A673 (cell line): ENCODE results near the gene HAPLN3. TPM values are rescaled to one million over a fixed set of nuclear protein-coding genes. Genes with fewer than 3 reads are reported as not detected.

Source experiments
- Bru-seq: library from RNA; stranded (reverse); fragments of 400-500 nt; gene quantifications from one replicate; lab custom pipeline; 2021; lab: Mats Ljungman, UMichigan
- BruChase-seq, 2 experiments: library from RNA; stranded (reverse); fragments of 400-500 nt; gene quantifications; one replicate each; lab custom pipeline; 2021; lab: Mats Ljungman, UMichigan
- BruUV-seq: library from RNA; stranded (reverse); fragments of 400-500 nt; replicated peaks from 2 replicates; lab custom pipeline; 2021; lab: Mats Ljungman, UMichigan
- CTCF ChIA-PET: fragments of 300-600 bp; sonication (Branson Sonifier 250); formaldehyde crosslinking; loops from one replicate; lab custom pipeline; 2022; ENCODE audit warnings: antibody characterized with exemption; lab: Charles Lee
- POLR2A ChIA-PET: fragments of 300-600 bp; sonication (Branson Sonifier 250); formaldehyde crosslinking; loops from one replicate; lab custom pipeline; 2022; ENCODE audit warnings: antibody characterized with exemption; ENCODE audit not compliant: low non-redundant PET; lab: Charles Lee
- DNase-seq: peaks from one replicate; pipeline ENCODE4 v3.0.0-alpha.2; 2015; ENCODE audit warnings: low spot score
- H3K27ac ChIP-seq: fragments of 200-600 bp; sonication (generic); 2 replicates; pipeline ENCODE4 v1.5.1; 2016; ENCODE audit warnings: mixed run types, low read depth, mild to moderate bottlenecking, mixed read lengths, antibody characterized with exemption, low read length; ENCODE audit not compliant: poor library complexity, severe bottlenecking
- H3K27me3 ChIP-seq: fragments of 200-600 bp; sonication (generic); replicated peaks from 2 replicates; pipeline ENCODE4 v1.6.1; 2017; ENCODE audit warnings: mixed run types, low read depth, mild to moderate bottlenecking, mixed read lengths, antibody characterized with exemption, low read length; ENCODE audit not compliant: insufficient read depth, poor library complexity
- H3K36me3 ChIP-seq: fragments of 200-600 bp; sonication (generic); 2 replicates; pipeline ENCODE4 v1.6.1; 2016; ENCODE audit warnings: mixed run types, mild to moderate bottlenecking, mixed read lengths, antibody characterized with exemption, low read length; ENCODE audit not compliant: insufficient read depth, poor library complexity, severe bottlenecking
- H3K4me1 ChIP-seq: fragments of 200-600 bp; sonication (generic); 2 replicates; pipeline ENCODE4 v1.6.1; 2017; ENCODE audit warnings: mixed run types, mild to moderate bottlenecking, mixed read lengths, antibody characterized with exemption, low read length; ENCODE audit not compliant: insufficient read depth, poor library complexity, severe bottlenecking
- H3K4me3 ChIP-seq: fragments of 200-600 bp; sonication (generic); 2 replicates; pipeline ENCODE4 v1.5.1; 2016; ENCODE audit warnings: low read depth, mixed run types, mild to moderate bottlenecking, mixed read lengths, low read length; ENCODE audit not compliant: poor library complexity, severe bottlenecking
- H3K9me3 ChIP-seq: fragments of 200-600 bp; sonication (generic); 2 replicates; pipeline ENCODE4 v1.6.1; 2016; ENCODE audit warnings: mixed run types, low read depth, mild to moderate bottlenecking, mixed read lengths, antibody characterized with exemption, low read length; ENCODE audit not compliant: poor library complexity, severe bottlenecking
- CTCF ChIP-seq: fragments of 300-800, 200-600 bp; sonication (generic); conservative IDR thresholded peaks from 2 replicates; pipeline ENCODE4 v1.5.1; 2017; ENCODE audit warnings: low read depth, mild to moderate bottlenecking, antibody characterized with exemption, low read length, moderate library complexity, mixed read lengths
- EZH2 ChIP-seq: fragments of 200-600 bp; sonication (generic); IDR thresholded peaks from 2 replicates; pipeline ENCODE4 v1.6.1; 2017; ENCODE audit warnings: borderline replicate concordance, low read depth, mild to moderate bottlenecking, mixed read lengths, antibody characterized with exemption, low read length; ENCODE audit not compliant: poor library complexity, severe bottlenecking
- intact Hi-C: fragments of 100-400 bp; cut with micrococcal nuclease; formaldehyde crosslinking; loops from one replicate; pipeline ENCODE4 v1.10.0; 2022; ENCODE audit not compliant: unreplicated experiment
- long read RNA-seq: library from polyadenylated mRNA; stranded (forward); transcript quantifications from one replicate; pipeline ENCODE4 v2.0.0, GENCODE V29; 2022
- total RNA-seq: library from RNA; stranded (reverse); gene quantifications from 2 replicates; pipeline ENCODE4 v1.2.3, GENCODE V29; 2021

Gene HAPLN3
- 1.4 and 2.0 TPM in 2 replicates for total RNA-seq
- percentile 29 among the genes with signal in this experiment for Bru-seq, nascent RNA
- BruChase-seq, experiment 1, labeled RNA remaining after a 2-hour chase = percentile 32 among the genes with signal in this experiment
- percentile 33 among the genes with signal in this experiment for BruChase-seq, experiment 2, labeled RNA remaining after a 6-hour chase
- long read RNA-seq, partial matches to known transcripts = 1 of 1 reads
- long read RNA-seq, other reads (novel, unspliced or antisense) = 0 of 1 reads

GRCh38 chr15:88894819-88895767 is at the start of gene HAPLN3:
TSS of gene HAPLN3 (minus strand) at chr15:88895544. CDS start at chr15:88887298, 8,246 bp downstream.
- Histone ChIP-seq H3K4me3 (peak within 1 kb of the TSS; percentile 43), H3K9me3 (no peaks in the 10 kb centered on the region), H3K4me1 (peaks cover 14% of the 10 kb centered on the region), H3K36me3 (no peaks in the 10 kb centered on the region), H3K27ac (no peak within 1 kb of the TSS), H3K27me3 (no peaks in the 10 kb centered on the region)
- CTCF ChIA-PET = no interaction called here
- no TSS peak for BruUV-seq
- POLR2A ChIA-PET = no interaction called here
- no peak for DNase-seq
- TF ChIP-seq EZH2 (no peak), CTCF (no peak)
- intact Hi-C loops = loop anchor here (5.0 kb wide), 1 partner anchor 272 kb away; no protein-coding TSS in a partner anchor

- H3K36me3 ChIP-seq = no peaks in the 10 kb centered on the region
- no peaks in the 10 kb centered on the region for H3K27me3 ChIP-seq
- intact Hi-C loops = no loop called here
- no peak for TF ChIP-seq EZH2
- no peak for TF ChIP-seq CTCF
- no peak for DNase-seq
- H3K4me3 ChIP-seq = no peak overlapping the region
- H3K9me3 ChIP-seq = no peaks in the 10 kb centered on the region
- H3K4me1 ChIP-seq = no peaks in the 10 kb centered on the region
- CTCF ChIA-PET = no interaction called here
- H3K27ac ChIP-seq = no peak overlapping the region
- no TSS peak for BruUV-seq
- POLR2A ChIA-PET = no interaction called here
Measured at GRCh38 chr15:88940110-88940675, 44.8 kb upstream of the HAPLN3 start.

- Histone ChIP-seq H3K9me3 (no peaks in the 10 kb centered on the region), H3K4me3 (no peak overlapping the region), H3K27me3 (no peaks in the 10 kb centered on the region), H3K4me1 (no peaks in the 10 kb centered on the region), H3K36me3 (no peaks in the 10 kb centered on the region), H3K27ac (no peak overlapping the region)
- TF ChIP-seq CTCF (no peak), EZH2 (no peak)
- no TSS peak for BruUV-seq
- no peak for DNase-seq
- POLR2A ChIA-PET = no interaction called here
- intact Hi-C loops = no loop called here
- CTCF ChIA-PET = interaction anchor here (1.0 kb wide), 1 partner anchor 34 kb away, joined by 3 read pairs; no protein-coding TSS in a partner anchor
Measured at GRCh38 chr15:88939486-88939806, 44.1 kb upstream of the HAPLN3 start.
